Measurements from ENCODE around the gene COL4A4. TPM values are rescaled to one million over a fixed set of nuclear protein-coding genes. Genes with fewer than 3 reads are reported as not detected.

COL4A4 gene
- total RNA-seq, 1 donor from 2014 or later = 8.9 TPM

DNA sequence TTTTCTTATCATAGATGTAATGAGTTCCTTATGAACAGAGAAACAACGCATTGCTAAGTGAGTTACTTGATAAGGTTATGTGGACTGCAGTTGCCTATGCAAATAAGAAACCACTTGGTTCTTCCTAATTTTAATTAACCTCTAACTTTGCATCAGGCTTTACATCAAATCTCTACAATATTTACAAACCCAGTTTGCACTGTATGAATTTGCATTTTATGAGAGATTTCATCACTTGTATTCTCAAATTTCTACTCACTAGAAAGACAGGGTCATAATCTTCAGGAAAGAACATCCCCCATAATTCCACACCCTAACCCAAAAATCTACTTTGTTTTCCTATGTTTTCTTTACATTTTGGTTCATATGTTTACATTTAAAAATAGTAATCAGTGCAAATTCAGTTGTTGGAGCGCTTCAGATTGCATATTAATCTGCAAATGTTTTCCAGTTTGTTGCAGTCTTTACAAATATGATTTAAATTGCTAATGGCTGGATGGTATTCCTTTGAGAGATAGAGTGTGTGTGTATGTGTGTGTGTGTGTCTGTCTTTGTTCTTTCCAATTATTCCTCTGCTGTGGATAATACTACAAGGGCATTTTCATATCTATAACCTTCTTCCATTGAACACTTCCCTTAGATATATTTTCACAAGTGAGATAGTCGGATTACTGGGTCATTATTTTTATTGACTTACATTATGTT, 106.1 kb downstream of the COL4A4 start:
- Histone ChIP-seq H3K4me1 (no peaks in the 10 kb centered on the region), H3K27ac (replicated peaks) (no peak overlapping the region), H3K9me3 (replicated peaks) (no peaks in the 10 kb centered on the region), H3K4me3 (no peak overlapping the region), H3K27me3 (ENCODE audit: low read depth) (no peaks in the 10 kb centered on the region), H3K36me3 (peaks cover 29% of the 10 kb centered on the region)
- intact Hi-C loops (cut with micrococcal nuclease) = no loop called here
- TF ChIP-seq, protein P1, sequence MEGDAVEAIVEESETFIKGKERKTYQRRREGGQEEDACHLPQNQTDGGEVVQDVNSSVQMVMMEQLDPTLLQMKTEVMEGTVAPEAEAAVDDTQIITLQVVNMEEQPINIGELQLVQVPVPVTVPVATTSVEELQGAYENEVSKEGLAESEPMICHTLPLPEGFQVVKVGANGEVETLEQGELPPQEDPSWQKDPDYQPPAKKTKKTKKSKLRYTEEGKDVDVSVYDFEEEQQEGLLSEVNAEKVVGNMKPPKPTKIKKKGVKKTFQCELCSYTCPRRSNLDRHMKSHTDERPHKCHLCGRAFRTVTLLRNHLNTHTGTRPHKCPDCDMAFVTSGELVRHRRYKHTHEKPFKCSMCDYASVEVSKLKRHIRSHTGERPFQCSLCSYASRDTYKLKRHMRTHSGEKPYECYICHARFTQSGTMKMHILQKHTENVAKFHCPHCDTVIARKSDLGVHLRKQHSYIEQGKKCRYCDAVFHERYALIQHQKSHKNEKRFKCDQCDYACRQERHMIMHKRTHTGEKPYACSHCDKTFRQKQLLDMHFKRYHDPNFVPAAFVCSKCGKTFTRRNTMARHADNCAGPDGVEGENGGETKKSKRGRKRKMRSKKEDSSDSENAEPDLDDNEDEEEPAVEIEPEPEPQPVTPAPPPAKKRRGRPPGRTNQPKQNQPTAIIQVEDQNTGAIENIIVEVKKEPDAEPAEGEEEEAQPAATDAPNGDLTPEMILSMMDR (IDR thresholded peaks at IDR 0.05; ENCODE audit: borderline replicate concordance) = no peak
- no peak for DNase-seq

DNA sequence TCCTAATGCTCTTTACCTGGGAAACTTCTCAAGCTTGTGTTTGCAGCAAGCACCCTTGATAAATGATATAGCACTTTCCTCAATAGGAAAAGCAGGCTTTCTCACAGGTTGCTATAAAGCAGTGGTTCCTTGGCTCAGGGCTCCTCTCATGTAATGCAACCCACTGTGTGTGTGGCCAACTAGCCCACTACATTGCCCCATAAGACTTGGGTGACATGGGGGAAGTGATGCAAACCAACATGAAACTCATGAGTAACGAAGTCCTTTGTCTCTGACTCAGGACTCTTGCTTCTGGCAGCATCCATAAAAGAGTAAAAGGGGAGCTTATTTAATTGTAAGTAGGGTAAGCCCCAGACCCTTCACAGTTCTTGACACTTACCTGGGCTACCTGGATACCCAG, 106.9 kb downstream of the COL4A4 start:
- no peak overlapping the region for H3K4me3 ChIP-seq
- H3K36me3 ChIP-seq = peaks cover 32% of the 10 kb centered on the region
- H3K4me1 ChIP-seq = no peaks in the 10 kb centered on the region

DNA sequence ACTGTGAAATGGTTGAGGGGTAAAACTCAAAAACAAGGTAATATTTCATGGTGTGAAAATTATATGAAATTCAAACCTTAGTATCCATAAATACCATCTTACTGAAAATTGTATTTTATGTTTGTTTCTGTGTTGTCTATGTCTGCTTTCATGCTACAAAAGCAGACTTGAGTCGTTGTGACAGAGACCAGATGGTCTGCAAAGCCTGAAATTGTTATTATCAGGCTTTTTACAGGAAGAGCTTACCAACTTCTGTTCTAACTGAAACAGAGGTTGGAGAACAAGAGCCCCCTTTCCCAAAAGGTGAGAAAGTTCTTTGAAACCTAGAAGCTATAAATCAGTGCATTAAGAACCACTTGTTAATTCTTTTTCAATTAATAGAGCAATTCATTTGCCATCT, 110.0 kb downstream of the COL4A4 start:
- TF ChIP-seq, protein P1 (IDR thresholded peaks at IDR 0.05; ENCODE audit: borderline replicate concordance) = no peak
- peaks cover 57% of the 10 kb centered on the region for H3K36me3 ChIP-seq
- no peak overlapping the region for H3K27ac ChIP-seq (replicated peaks)
- intact Hi-C loops (cut with micrococcal nuclease) = no loop called here
- no peak overlapping the region for H3K4me3 ChIP-seq
- H3K27me3 ChIP-seq (ENCODE audit: low read depth) = no peaks in the 10 kb centered on the region
- peaks cover 6% of the 10 kb centered on the region for H3K9me3 ChIP-seq (replicated peaks)
- no peak for DNase-seq
- H3K4me1 ChIP-seq = no peaks in the 10 kb centered on the region

More for the DNA sequence above, 106.9 kb downstream of the COL4A4 start:
- intact Hi-C loops (cut with micrococcal nuclease) = no loop called here
- Histone ChIP-seq H3K27ac (replicated peaks) (no peak overlapping the region), H3K9me3 (replicated peaks) (no peaks in the 10 kb centered on the region), H3K27me3 (ENCODE audit: low read depth) (no peaks in the 10 kb centered on the region)
- DNase-seq = no peak
- TF ChIP-seq, protein P1 (IDR thresholded peaks at IDR 0.05; ENCODE audit: borderline replicate concordance) = no peak

GRCh38 chr2:227052879-227053278, 111.1 kb downstream of the COL4A4 start:
- no peak overlapping the region for H3K27ac ChIP-seq (replicated peaks)
- H3K9me3 ChIP-seq (replicated peaks) = peaks cover 11% of the 10 kb centered on the region
- peaks cover 62% of the 10 kb centered on the region for H3K36me3 ChIP-seq
- no peak for DNase-seq
- no peak overlapping the region for H3K4me3 ChIP-seq
- H3K4me1 ChIP-seq = no peaks in the 10 kb centered on the region
- intact Hi-C loops (cut with micrococcal nuclease) = no loop called here
- TF ChIP-seq, protein P1 (IDR thresholded peaks at IDR 0.05; ENCODE audit: borderline replicate concordance) = no peak
- no peaks in the 10 kb centered on the region for H3K27me3 ChIP-seq (ENCODE audit: low read depth)

- Histone ChIP-seq H3K27me3 (ENCODE audit: low read depth) (no peaks in the 10 kb centered on the region), H3K27ac (replicated peaks) (no peak overlapping the region), H3K4me3 (no peak overlapping the region), H3K36me3 (peaks cover 29% of the 10 kb centered on the region), H3K9me3 (replicated peaks) (peaks cover 5% of the 10 kb centered on the region), H3K4me1 (no peaks in the 10 kb centered on the region)
- TF ChIP-seq, protein P1 (IDR thresholded peaks at IDR 0.05; ENCODE audit: borderline replicate concordance) = no peak
- DNase-seq = no peak
- intact Hi-C loops (cut with micrococcal nuclease) = no loop called here
Measured at GRCh38 chr2:227043981-227044380, 120.0 kb downstream of the COL4A4 start.

Data from left ventricle myocardium inferior (tissue), 1 donor.